GM23338 (cell line): ENCODE measurements around the gene ABCA5.
"Not testable (repeated sequence)": the region's sequence is repeated elsewhere in the genome, so short reads cannot be mapped to it uniquely, and the experiment has no call there.

Experiments used
- CREB1 ChIP-seq: fragments of 250-450 bp; sonication (Bioruptor Pico); IDR thresholded peaks from 2 replicates; pipeline ENCODE4 v1.5.0; 2020; ENCODE audit warnings: low read depth, mild to moderate bottlenecking, moderate library complexity
- CTCF ChIP-seq, 2 experiments: fragments of 200-600 bp in 1 of 2; sonication (generic) in 1 of 2; conservative IDR thresholded peaks; 2 replicates each; pipeline versions ENCODE4 v1.5.1 to v1.6.1; 2016 to 2017; ENCODE audit warnings: antibody characterized with exemption in 2 of 2, low read depth in 2 of 2, mild to moderate bottlenecking in 2 of 2, moderate library complexity in 1 of 2
- EZH2 ChIP-seq: fragments of 200-600 bp; sonication (generic); IDR thresholded peaks from one replicate; pipeline ENCODE4 v1.8.0; 2017; ENCODE audit warnings: antibody characterized with exemption, mild to moderate bottlenecking, low read depth; ENCODE audit not compliant: unreplicated experiment
- EZH2phosphoT487 ChIP-seq: fragments of 200-600 bp; sonication (generic); IDR thresholded peaks from one replicate; pipeline ENCODE4 v1.8.1; 2018; ENCODE audit warnings: antibody characterized with exemption; ENCODE audit not compliant: unreplicated experiment
- POLR2AphosphoS5 ChIP-seq: IDR thresholded peaks from 2 replicates; pipeline ENCODE4 v1.6.1; 2016; ENCODE audit warnings: antibody characterized with exemption, low read depth
- STAT1 ChIP-seq: IDR thresholded peaks from one replicate; pipeline ENCODE4 v1.6.1; 2016; ENCODE audit warnings: antibody characterized with exemption; ENCODE audit not compliant: unreplicated experiment

- not testable (repeated sequence) for TF ChIP-seq CTCF (conservative IDR thresholded peaks at IDR 0.05; ENCODE audit: low read depth in 2 of 2); EZH2; EZH2phosphoT487; CREB1 (CRISPR knock-in tag); STAT1; POLR2AphosphoS5
Observed at GRCh38 chr17:69196105-69196653, 130.8 kb downstream of the ABCA5 start.
